IMR-90 (cell line): Measurements from ENCODE around the gene TASOR. TPM values are rescaled to one million over a fixed set of nuclear protein-coding genes. Genes with fewer than 3 reads are reported as not detected.

Source experiments
- ATAC-seq: fragments of 200-7000 bp; cut with Tn5 transposase; 2 replicates; pipeline ENCODE4 v1.9.1; 2020; ENCODE audit warnings: low read depth, mild to moderate bottlenecking, moderate library complexity
- BruUV-seq: library from RNA; stranded (reverse); fragments of 400-500 nt; replicated peaks from 2 replicates; lab custom pipeline; 2021; lab: Mats Ljungman, UMichigan
- CTCF ChIA-PET: fragments of 300-600 bp; formaldehyde crosslinking; extraction: SDS; loops from one replicate; lab custom pipeline; 2021; ENCODE audit warnings: antibody characterized with exemption; lab: Yijun Ruan, JAX
- POLR2A ChIA-PET: fragments of 300-600 bp; sonication (Branson Sonifier 250); formaldehyde crosslinking; loops from one replicate; lab custom pipeline; 2022; ENCODE audit warnings: antibody characterized with exemption; ENCODE audit not compliant: unreplicated experiment; lab: Charles Lee
- DNase-seq: peaks from one replicate; pipeline ENCODE4 v3.0.0; 2013
- H2AFZ ChIP-seq: replicated peaks from 2 replicates; pipeline ENCODE3; 2013; ENCODE audit warnings: low read length, mild to moderate bottlenecking; ENCODE audit not compliant: poor library complexity
- H2AK5ac ChIP-seq: 2 replicates; pipeline ENCODE4 v1.6.1; 2013; ENCODE audit warnings: low read depth, low read length, inconsistent platforms
- H2AK9ac ChIP-seq: replicated peaks from 2 replicates; pipeline ENCODE3; 2013; ENCODE audit warnings: mild to moderate bottlenecking, low read depth, low read length, moderate library complexity; ENCODE audit not compliant: poor library complexity
- H2BK120ac ChIP-seq: 2 replicates; pipeline ENCODE4 v1.6.1; 2013; ENCODE audit warnings: low read depth, low read length, inconsistent platforms
- H2BK15ac ChIP-seq: 3 replicates; pipeline ENCODE4 v1.6.1; 2013; ENCODE audit warnings: low read depth, low read length, inconsistent platforms
- H2BK20ac ChIP-seq: 2 replicates; pipeline ENCODE4 v1.6.1; 2013; ENCODE audit warnings: low read depth, mild to moderate bottlenecking, inconsistent platforms, low read length, moderate library complexity
- H2BK5ac ChIP-seq: 2 replicates; pipeline ENCODE4 v1.6.1; 2013; ENCODE audit warnings: mild to moderate bottlenecking, low read depth, low read length, inconsistent platforms; ENCODE audit not compliant: poor library complexity, severe bottlenecking
- H3K14ac ChIP-seq: replicated peaks from 2 replicates; pipeline ENCODE4 v1.6.1; 2013; ENCODE audit warnings: low read depth, low read length, inconsistent platforms
- H3K18ac ChIP-seq: 2 replicates; pipeline ENCODE4 v1.6.1; 2013; ENCODE audit warnings: low read depth, low read length, control low read depth
- H3K23ac ChIP-seq: 2 replicates; pipeline ENCODE4 v1.6.1; 2013; ENCODE audit warnings: low read depth, low read length, inconsistent platforms
- H3K27ac ChIP-seq: 2 replicates; pipeline ENCODE4 v1.5.1; 2013; ENCODE audit warnings: mild to moderate bottlenecking, control low read depth, low read length; ENCODE audit not compliant: insufficient read depth
- H3K27me3 ChIP-seq: 2 replicates; pipeline ENCODE4 v1.6.1; 2013; ENCODE audit warnings: low read length; ENCODE audit not compliant: control insufficient read depth, insufficient read depth
- H3K36me3 ChIP-seq: 2 replicates; pipeline ENCODE4 v1.6.1; 2013; ENCODE audit warnings: low read length, mixed read lengths; ENCODE audit not compliant: control insufficient read depth, insufficient read depth
- H3K4ac ChIP-seq: 2 replicates; pipeline ENCODE4 v1.6.1; 2013; ENCODE audit warnings: low read depth, low read length, inconsistent platforms
- H3K4me1 ChIP-seq: 2 replicates; pipeline ENCODE4 v1.6.1; 2013; ENCODE audit warnings: low read length, mixed read lengths; ENCODE audit not compliant: control insufficient read depth, insufficient read depth
- H3K4me2 ChIP-seq: 2 replicates; pipeline ENCODE4 v1.6.1; 2013; ENCODE audit warnings: low read depth, mild to moderate bottlenecking, control low read depth, low read length, moderate library complexity
- H3K4me3 ChIP-seq: 2 replicates; pipeline ENCODE4 v1.5.1; 2013; ENCODE audit warnings: low read depth, mild to moderate bottlenecking, control low read depth, low read length, moderate library complexity; ENCODE audit not compliant: insufficient read depth
- H3K56ac ChIP-seq: 2 replicates; pipeline ENCODE4 v1.6.1; 2013; ENCODE audit warnings: low read length, inconsistent platforms; ENCODE audit not compliant: insufficient read depth; ENCODE audit errors: extremely low read depth
- H3K79me1 ChIP-seq, 2 experiments: 2 replicates each; pipeline ENCODE4 v1.6.1; 2013; ENCODE audit warnings: low read length in 2 of 2, inconsistent platforms in 1 of 2, low read depth in 1 of 2
- H3K9ac ChIP-seq: 2 replicates; pipeline ENCODE4 v1.6.1; 2013; ENCODE audit warnings: low read depth, low read length, control low read depth
- H3K9me1 ChIP-seq: 2 replicates; pipeline ENCODE4 v1.6.1; 2013; ENCODE audit warnings: low read length, inconsistent platforms; ENCODE audit not compliant: insufficient read depth
- H3K9me3 ChIP-seq: 2 replicates; pipeline ENCODE4 v1.6.1; 2013; ENCODE audit warnings: low read length; ENCODE audit not compliant: control insufficient read depth, insufficient read depth
- H4K20me1 ChIP-seq: 2 replicates; pipeline ENCODE4 v1.6.1; 2013; ENCODE audit warnings: low read length, inconsistent platforms; ENCODE audit not compliant: insufficient read depth
- H4K5ac ChIP-seq: 2 replicates; pipeline ENCODE4 v1.6.1; 2013; ENCODE audit warnings: mild to moderate bottlenecking, low read depth, low read length, control low read depth
- H4K8ac ChIP-seq, 2 experiments: 2 replicates each; pipeline ENCODE4 v1.6.1; 2013; ENCODE audit warnings: low read depth in 2 of 2, low read length in 2 of 2, control low read depth in 1 of 2, inconsistent platforms in 1 of 2
- H4K91ac ChIP-seq: 2 replicates; pipeline ENCODE4 v1.6.1; 2013; ENCODE audit warnings: low read depth, low read length, inconsistent platforms; ENCODE audit not compliant: insufficient read depth
- BHLHE40 ChIP-seq: fragments of 150-350 bp; IDR thresholded peaks from 2 replicates; pipeline ENCODE4 v1.6.1; 2016; ENCODE audit warnings: mild to moderate bottlenecking, low read depth, low read length
- CEBPB ChIP-seq: IDR thresholded peaks from 2 replicates; pipeline ENCODE4 v1.6.1; 2012; ENCODE audit warnings: low read depth, low read length, improper control_type of control experiment
- CHD1 ChIP-seq: IDR thresholded peaks from 2 replicates; pipeline ENCODE4 v1.6.1; 2012; ENCODE audit warnings: low read depth, low read length, improper control_type of control experiment
- MAFK ChIP-seq: IDR thresholded peaks from 2 replicates; pipeline ENCODE4 v1.6.1; 2012; ENCODE audit warnings: low read depth, low read length, improper control_type of control experiment
- MAZ ChIP-seq: IDR thresholded peaks from 2 replicates; pipeline ENCODE4 v1.6.1; 2012; ENCODE audit warnings: low read depth, mild to moderate bottlenecking, low read length, improper control_type of control experiment, moderate library complexity, borderline replicate concordance
- MXI1 ChIP-seq: IDR thresholded peaks from 2 replicates; pipeline ENCODE4 v1.6.1; 2012; ENCODE audit warnings: low read depth, mild to moderate bottlenecking, low read length, moderate library complexity, borderline replicate concordance
- NFE2L2 ChIP-seq: fragments of 150-350 bp; IDR thresholded peaks from 2 replicates; pipeline ENCODE4 v1.6.1; 2016; ENCODE audit warnings: low read depth, mild to moderate bottlenecking, low read length
- POLR2A ChIP-seq: IDR thresholded peaks from 2 replicates; pipeline ENCODE4 v1.6.1; 2012; ENCODE audit warnings: mild to moderate bottlenecking, low read depth, low read length
- RAD21 ChIP-seq: IDR thresholded peaks from 2 replicates; pipeline ENCODE4 v1.6.1; 2012; ENCODE audit warnings: low read length, improper control_type of control experiment
- RCOR1 ChIP-seq: IDR thresholded peaks from 2 replicates; pipeline ENCODE4 v1.6.1; 2012; ENCODE audit warnings: mild to moderate bottlenecking, low read length, improper control_type of control experiment; ENCODE audit not compliant: insufficient replicate concordance
- RFX5 ChIP-seq: IDR thresholded peaks from 2 replicates; pipeline ENCODE4 v1.8.0; 2012; ENCODE audit warnings: low read depth, mild to moderate bottlenecking, low read length, moderate library complexity
- SMC3 ChIP-seq: fragments of 150-350 bp; IDR thresholded peaks from 2 replicates; pipeline ENCODE4 v1.6.1; 2016; ENCODE audit warnings: low read depth, mild to moderate bottlenecking, antibody characterized with exemption, low read length, moderate library complexity
- WGBS, 2 experiments: methylation state at CpG; one replicate each; pipeline versions ENCODE4 v1.1.5 to v1.1.7; 2013; ENCODE audit warnings: missing lambda C conversion rate in 2 of 2; ENCODE audit not compliant: insufficient read length in 1 of 2; ENCODE audit errors: extremely low coverage in 2 of 2; 5-methylcytosine and 5-hydroxymethylcytosine counted together
- dilution Hi-C: fragments of 300-500 bp; cut with HindIII; formaldehyde crosslinking; loops from one replicate; pipeline ENCODE4 v1.14.3; 2018; ENCODE audit warnings: low sequenced_read_pairs; ENCODE audit not compliant: unreplicated experiment
- in situ Hi-C: fragments of 300-500 bp; cut with MboI; formaldehyde crosslinking; loops from 3 replicates; pipeline ENCODE4 v1.14.3; 2019; ENCODE audit warnings: low sequenced_read_pairs, inconsistent platforms, mixed read lengths
- intact Hi-C: fragments of 100-400 bp; cut with micrococcal nuclease; formaldehyde crosslinking; loops from 2 replicates; pipeline ENCODE4 v1.10.0; 2022
- polyA plus RNA-seq, 3 experiments: library from polyadenylated mRNA; depleted of rRNA; stranded (reverse); fragments of >200 nt; gene quantifications; 2 replicates each; pipeline ENCODE4 v1.2.3, GENCODE V29; 2012; ENCODE audit warnings: low replicate concordance in 1 of 3
- total RNA-seq: library from RNA; depleted of rRNA; stranded (reverse); fragments of >200 nt; gene quantifications from 2 replicates; pipeline ENCODE4 v1.2.3, GENCODE V29; 2012
- TF ChIP-seq, protein P1 (sequence below): conservative IDR thresholded peaks from 2 replicates; pipeline ENCODE4 v1.5.1; 2012; ENCODE audit warnings: mild to moderate bottlenecking, low read depth, low read length, improper control_type of control experiment
- TF ChIP-seq, protein P2 (sequence below): fragments of 150-350 bp; IDR thresholded peaks from 2 replicates; pipeline ENCODE4 v1.6.1; 2016; ENCODE audit warnings: low read depth, mild to moderate bottlenecking, low read length, moderate library complexity, borderline replicate concordance

The TASOR gene
- total and polyA plus RNA-seq, 2 of the 4 experiments (the other 2 are of a cell fraction): 13.3 to 28.5 TPM

DNA sequence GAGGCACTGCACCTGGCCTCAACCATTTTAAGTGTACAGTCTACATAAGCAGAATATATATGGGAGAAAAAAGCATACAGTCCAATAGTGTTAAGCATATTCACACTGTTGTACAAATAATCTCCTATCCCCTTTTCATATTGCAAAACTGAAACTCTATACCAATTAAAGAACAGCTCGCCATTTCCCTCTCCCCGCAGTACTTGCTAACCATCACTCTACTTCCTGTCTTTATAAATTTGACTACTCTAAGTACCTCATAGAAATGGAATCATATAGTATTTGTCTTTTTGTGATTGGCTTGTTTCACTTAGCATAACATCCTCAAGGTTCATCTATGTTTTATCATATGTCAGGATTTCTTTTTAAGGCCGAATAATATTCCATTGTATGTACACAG lies 21.6 kb upstream of the TASOR start:
- no peaks in the 10 kb centered on the region for H3K9me3 ChIP-seq
- ATAC-seq (no peak), DNase-seq (no peak)
- no peak overlapping the region for H2AK9ac ChIP-seq
- H4K8ac ChIP-seq: no peak overlapping the region
- TF ChIP-seq RFX5 (no peak), RAD21 (no peak), MAZ (no peak), CEBPB (no peak), NFE2L2 (no peak), MAFK (no peak), MXI1 (no peak), CHD1 (no peak), RCOR1 (no peak), BHLHE40 (no peak), SMC3 (no peak), POLR2A (no peak)
- TF ChIP-seq, protein P1, sequence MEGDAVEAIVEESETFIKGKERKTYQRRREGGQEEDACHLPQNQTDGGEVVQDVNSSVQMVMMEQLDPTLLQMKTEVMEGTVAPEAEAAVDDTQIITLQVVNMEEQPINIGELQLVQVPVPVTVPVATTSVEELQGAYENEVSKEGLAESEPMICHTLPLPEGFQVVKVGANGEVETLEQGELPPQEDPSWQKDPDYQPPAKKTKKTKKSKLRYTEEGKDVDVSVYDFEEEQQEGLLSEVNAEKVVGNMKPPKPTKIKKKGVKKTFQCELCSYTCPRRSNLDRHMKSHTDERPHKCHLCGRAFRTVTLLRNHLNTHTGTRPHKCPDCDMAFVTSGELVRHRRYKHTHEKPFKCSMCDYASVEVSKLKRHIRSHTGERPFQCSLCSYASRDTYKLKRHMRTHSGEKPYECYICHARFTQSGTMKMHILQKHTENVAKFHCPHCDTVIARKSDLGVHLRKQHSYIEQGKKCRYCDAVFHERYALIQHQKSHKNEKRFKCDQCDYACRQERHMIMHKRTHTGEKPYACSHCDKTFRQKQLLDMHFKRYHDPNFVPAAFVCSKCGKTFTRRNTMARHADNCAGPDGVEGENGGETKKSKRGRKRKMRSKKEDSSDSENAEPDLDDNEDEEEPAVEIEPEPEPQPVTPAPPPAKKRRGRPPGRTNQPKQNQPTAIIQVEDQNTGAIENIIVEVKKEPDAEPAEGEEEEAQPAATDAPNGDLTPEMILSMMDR: no peak
- TF ChIP-seq, protein P2, sequence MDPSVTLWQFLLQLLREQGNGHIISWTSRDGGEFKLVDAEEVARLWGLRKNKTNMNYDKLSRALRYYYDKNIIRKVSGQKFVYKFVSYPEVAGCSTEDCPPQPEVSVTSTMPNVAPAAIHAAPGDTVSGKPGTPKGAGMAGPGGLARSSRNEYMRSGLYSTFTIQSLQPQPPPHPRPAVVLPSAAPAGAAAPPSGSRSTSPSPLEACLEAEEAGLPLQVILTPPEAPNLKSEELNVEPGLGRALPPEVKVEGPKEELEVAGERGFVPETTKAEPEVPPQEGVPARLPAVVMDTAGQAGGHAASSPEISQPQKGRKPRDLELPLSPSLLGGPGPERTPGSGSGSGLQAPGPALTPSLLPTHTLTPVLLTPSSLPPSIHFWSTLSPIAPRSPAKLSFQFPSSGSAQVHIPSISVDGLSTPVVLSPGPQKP: no peak
- H2BK120ac ChIP-seq: no peak overlapping the region
- no peak overlapping the region for H4K5ac ChIP-seq
- H2BK15ac ChIP-seq: no peak overlapping the region
- POLR2A ChIA-PET: no interaction called here
- no peak overlapping the region for H2BK20ac ChIP-seq
- H3K18ac ChIP-seq: no peak overlapping the region
- H3K27ac ChIP-seq: no peak overlapping the region
- H3K36me3 ChIP-seq: no peaks in the 10 kb centered on the region
- in situ Hi-C loops: loop anchor here (5.0 to 10.0 kb wide), 2 partner anchors 90 to 283 kb away; no protein-coding TSS in a partner anchor
- H3K4me1 ChIP-seq: no peaks in the 10 kb centered on the region
- no peak overlapping the region for H3K14ac ChIP-seq
- CTCF ChIA-PET: interaction anchor here (1.5 to 2.0 kb wide), 2 partner anchors 95 to 284 kb away, joined by 7 to 10 read pairs; no protein-coding TSS in a partner anchor
- no CpG with 5 or more reads among the region's 3 CpGs for WGBS, 2 experiments
- H4K20me1 ChIP-seq: no peaks in the 10 kb centered on the region
- H3K56ac ChIP-seq: no peak overlapping the region
- no peaks in the 10 kb centered on the region for H3K9me1 ChIP-seq
- no peak overlapping the region for H3K4me3 ChIP-seq
- no peak overlapping the region for H3K4me2 ChIP-seq
- no peak overlapping the region for H2BK5ac ChIP-seq
- no peak overlapping the region for H3K23ac ChIP-seq
- no peak overlapping the region for H2AK5ac ChIP-seq
- no peaks in the 10 kb centered on the region for H3K79me1 ChIP-seq
- H3K4ac ChIP-seq: no peak overlapping the region
- H3K27me3 ChIP-seq: peaks cover 1% of the 10 kb centered on the region; the same call in 1 of the 2 replicates
- BruUV-seq: no TSS peak
- no peak overlapping the region for H3K9ac ChIP-seq
- H2AFZ ChIP-seq: no peak overlapping the region
- intact Hi-C loops: loop anchor here (5.0 to 10.0 kb wide), 3 partner anchors 78 to 520 kb away; partner anchors contain the start of gene APPL1
- dilution Hi-C loops: no loop called here
- no peak overlapping the region for H4K91ac ChIP-seq
